Melanocyte of skin (primary cell): Measurements from ENCODE around the gene TOP3B. TPM values are rescaled to one million over a fixed set of nuclear protein-coding genes. Genes with fewer than 3 reads are reported as not detected.

ENCODE experiments used
- total RNA-seq, 2 donors: library from RNA; depleted of rRNA; stranded (reverse); fragments of >200 nt; gene quantifications; 2 replicates each; pipeline ENCODE4 v1.2.3, GENCODE V29; 2012

TOP3B gene, protein sequence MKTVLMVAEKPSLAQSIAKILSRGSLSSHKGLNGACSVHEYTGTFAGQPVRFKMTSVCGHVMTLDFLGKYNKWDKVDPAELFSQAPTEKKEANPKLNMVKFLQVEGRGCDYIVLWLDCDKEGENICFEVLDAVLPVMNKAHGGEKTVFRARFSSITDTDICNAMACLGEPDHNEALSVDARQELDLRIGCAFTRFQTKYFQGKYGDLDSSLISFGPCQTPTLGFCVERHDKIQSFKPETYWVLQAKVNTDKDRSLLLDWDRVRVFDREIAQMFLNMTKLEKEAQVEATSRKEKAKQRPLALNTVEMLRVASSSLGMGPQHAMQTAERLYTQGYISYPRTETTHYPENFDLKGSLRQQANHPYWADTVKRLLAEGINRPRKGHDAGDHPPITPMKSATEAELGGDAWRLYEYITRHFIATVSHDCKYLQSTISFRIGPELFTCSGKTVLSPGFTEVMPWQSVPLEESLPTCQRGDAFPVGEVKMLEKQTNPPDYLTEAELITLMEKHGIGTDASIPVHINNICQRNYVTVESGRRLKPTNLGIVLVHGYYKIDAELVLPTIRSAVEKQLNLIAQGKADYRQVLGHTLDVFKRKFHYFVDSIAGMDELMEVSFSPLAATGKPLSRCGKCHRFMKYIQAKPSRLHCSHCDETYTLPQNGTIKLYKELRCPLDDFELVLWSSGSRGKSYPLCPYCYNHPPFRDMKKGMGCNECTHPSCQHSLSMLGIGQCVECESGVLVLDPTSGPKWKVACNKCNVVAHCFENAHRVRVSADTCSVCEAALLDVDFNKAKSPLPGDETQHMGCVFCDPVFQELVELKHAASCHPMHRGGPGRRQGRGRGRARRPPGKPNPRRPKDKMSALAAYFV
- 10 to 100 TPM; 26.5 to 30.6 TPM for total RNA-seq

DNA sequence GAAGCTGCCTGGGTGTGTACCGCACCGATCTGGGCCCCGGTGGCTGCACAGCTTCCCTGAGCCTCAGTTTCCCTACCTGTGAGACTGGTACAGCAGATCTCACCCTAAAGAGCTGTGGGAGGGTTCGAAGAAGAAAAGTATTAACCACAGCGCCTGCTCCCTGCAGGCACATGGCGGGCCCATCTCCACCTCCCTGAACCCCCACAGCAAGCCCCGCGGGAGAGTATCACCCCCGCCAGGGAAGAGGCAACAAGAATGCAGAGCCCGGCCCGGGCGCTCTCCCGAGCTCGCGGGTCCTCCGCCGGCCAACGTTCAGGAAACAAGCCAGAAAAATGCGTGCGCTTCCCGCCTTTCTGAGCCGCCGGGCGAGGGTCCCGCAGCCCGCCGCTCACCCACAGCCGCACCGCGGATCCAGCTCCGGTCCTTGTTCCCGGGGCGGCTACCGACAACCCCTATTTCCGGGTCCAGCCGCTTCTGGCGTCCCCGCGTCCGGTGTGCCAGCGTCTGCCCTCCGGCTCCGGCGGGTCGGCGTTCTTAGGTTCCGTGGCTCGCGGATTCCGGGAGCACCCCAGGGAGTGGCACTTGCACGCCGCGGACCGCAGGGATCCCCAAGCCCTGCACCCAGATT lies at the start of gene TOP3B:
TSS of gene TOP3B (minus strand) at position 450 of the 628 bp plus-strand sequence. CDS start 7,078 bp downstream, outside the sequence.

DNA sequence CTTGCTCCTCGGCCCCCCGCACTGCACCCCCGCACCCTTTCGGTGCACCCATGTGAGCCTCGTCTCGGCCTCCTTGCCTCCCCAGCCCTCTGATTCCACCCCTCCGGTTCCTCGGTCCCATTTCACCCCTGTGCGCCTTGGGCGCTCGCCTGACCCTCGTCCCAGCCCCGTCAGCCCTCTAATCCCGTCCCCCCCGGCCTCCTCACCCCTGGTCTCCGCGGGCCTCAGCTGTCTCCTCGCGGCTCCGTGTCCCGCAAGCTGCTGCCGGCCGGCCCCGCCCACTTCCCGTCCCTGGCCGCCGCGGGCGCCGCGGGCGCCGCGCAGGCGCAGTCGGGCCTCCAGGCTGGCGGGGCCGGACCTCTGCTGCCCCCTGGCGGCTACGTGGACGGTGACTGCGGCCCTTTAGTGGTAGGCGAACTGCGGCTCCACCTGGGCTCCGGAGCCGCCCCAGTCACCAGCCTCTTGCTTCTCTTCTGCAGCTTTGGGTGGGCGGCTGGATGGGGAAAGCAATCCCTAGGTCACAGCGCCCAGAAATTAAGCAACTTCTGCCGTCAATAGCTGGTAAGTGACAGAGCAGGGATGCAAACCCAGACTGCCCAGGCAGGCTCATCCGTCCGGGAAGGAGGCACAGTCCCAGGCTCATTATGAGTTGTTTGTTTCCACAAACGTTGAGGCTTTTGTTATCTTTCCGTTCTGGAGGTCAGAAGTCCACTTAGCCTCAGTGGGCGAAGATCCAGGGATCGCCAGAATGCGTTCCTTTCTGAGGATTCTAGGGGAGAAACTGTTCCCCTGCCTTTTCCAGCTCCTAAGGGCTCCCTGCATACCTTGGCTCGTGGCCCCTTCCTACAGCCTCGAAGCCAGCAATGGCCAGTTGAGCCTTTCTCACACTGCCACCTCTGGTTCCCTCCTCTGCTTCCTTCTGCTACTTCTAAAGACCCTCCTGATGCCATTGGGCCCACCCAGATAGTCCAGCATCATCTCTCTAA lies 29.7 kb downstream of the TOP3B start, which contains the start of gene PPM1F:
TSS of gene PPM1F (minus strand) at position 263 of the 986 bp plus-strand sequence. CDS start 6,800 bp downstream, outside the sequence.

Other genes with a start within 250 kb of the TOP3B start
- gene YPEL1, start 247.0 kb downstream of the TOP3B start, total RNA-seq, result under 1 TPM; under 0.01 to 0.34 TPM
- gene MAPK1, start 115.1 kb downstream of the TOP3B start, total RNA-seq, result 10 to 100 TPM; 41.0 to 58.3 TPM
- 10 to 100 TPM; 19.3 to 31.3 TPM for gene PPM1F, start 29.9 kb downstream of the TOP3B start, total RNA-seq